IPS DF 19.7 (cell line): ENCODE results near the gene KRT80.

ENCODE experiments used
- DNase-seq: peaks from one replicate; pipeline ENCODE4 v3.0.0-alpha.2; 2013; ENCODE audit warnings: low read depth, low spot score

KRT80 gene

GRCh38 chr12:52180971-52181628 is 10.7 kb downstream of the KRT80 start:
- DNase-seq: no peak

- DNase-seq: no peak
These were observed 12.3 kb downstream of the KRT80 start for GRCh38 chr12:52179396-52179973.

- DNase-seq: no peak
These were observed 12.8 kb downstream of the KRT80 start for GRCh38 chr12:52178984-52179383.

GRCh38 chr12:52178443-52178842 is 13.4 kb downstream of the KRT80 start:
- no peak for DNase-seq

GRCh38 chr12:52175371-52176350 is 16.2 kb downstream of the KRT80 start:
- no peak for DNase-seq

GRCh38 chr12:52173526-52173925 is 18.3 kb downstream of the KRT80 start:
- no peak for DNase-seq

GRCh38 chr12:52172956-52173355 is 18.9 kb downstream of the KRT80 start:
- DNase-seq: no peak

- no peak for DNase-seq
These were observed 19.8 kb downstream of the KRT80 start for GRCh38 chr12:52171950-52172512.

GRCh38 chr12:52170827-52171226 is 21.0 kb downstream of the KRT80 start:
- no peak for DNase-seq

- no peak for DNase-seq
These were observed 21.9 kb downstream of the KRT80 start for GRCh38 chr12:52169886-52170285.

GRCh38 chr12:52168019-52168717 is 23.6 kb downstream of the KRT80 start:
- DNase-seq: no peak

GRCh38 chr12:52167526-52167925 is 24.3 kb downstream of the KRT80 start:
- no peak for DNase-seq

- no peak for DNase-seq
These were observed 25.1 kb downstream of the KRT80 start for GRCh38 chr12:52166672-52167071.

- DNase-seq: no peak
These were observed 26.5 kb downstream of the KRT80 start for GRCh38 chr12:52165096-52165855.

- no peak for DNase-seq
These were observed 27.2 kb downstream of the KRT80 start for GRCh38 chr12:52164624-52165023.

- DNase-seq: no peak
These were observed 28.8 kb downstream of the KRT80 start for GRCh38 chr12:52162981-52163380.

GRCh38 chr12:52160200-52160599 is 31.6 kb downstream of the KRT80 start:
- DNase-seq: no peak

- DNase-seq: no peak
These were observed 34.2 kb downstream of the KRT80 start for GRCh38 chr12:52157566-52158150.

GRCh38 chr12:52156757-52157565 is 34.9 kb downstream of the KRT80 start:
- DNase-seq: no peak

GRCh38 chr12:52156311-52156710 is 35.5 kb downstream of the KRT80 start:
- DNase-seq: no peak
